SK-N-SH (cell line): Measurements from ENCODE around the gene PLCB1. TPM values are rescaled to one million over a fixed set of nuclear protein-coding genes. Genes with fewer than 3 reads are reported as not detected.

ENCODE experiments used
- CTCF ChIA-PET: fragments of 300-600, 350-600 bp; formaldehyde crosslinking; extraction: SDS; loops from one replicate; lab custom pipeline; 2021; lab: Yijun Ruan, JAX
- POLR2A ChIA-PET: fragments of 350-600 bp; sonication (Branson Sonifier 250); formaldehyde crosslinking; extraction: SDS; loops from one replicate; lab custom pipeline; 2020; ENCODE audit warnings: antibody characterized with exemption, inconsistent platforms; lab: Yijun Ruan, JAX
- DNase-seq: peaks from one replicate; pipeline ENCODE4 v3.0.0; 2012
- H2AFZ ChIP-seq: fragments of 200-600 bp; sonication (generic); 2 replicates; pipeline ENCODE4 v1.8.1; 2016; ENCODE audit warnings: antibody characterized with exemption, mild to moderate bottlenecking, low read depth
- H3F3A ChIP-seq: fragments of 200-600 bp; sonication (generic); replicated peaks from 2 replicates; pipeline ENCODE3; 2016; ENCODE audit warnings: antibody characterized with exemption, mild to moderate bottlenecking; ENCODE audit not compliant: insufficient read depth
- H3K27ac ChIP-seq, 2 experiments: fragments of 200-500 bp in 1 of 2; fragments of 200-600 bp in 1 of 2; sonication (Bioruptor generic) in 1 of 2; sonication (generic), shearing (Covaris generic) in 1 of 2; 2 replicates each; pipeline versions ENCODE4 v1.5.1 to v1.6.1; 2014 to 2016; ENCODE audit warnings: low read depth in 2 of 2, inconsistent platforms in 1 of 2, low read length in 1 of 2, mild to moderate bottlenecking in 1 of 2, mixed read lengths in 1 of 2
- H3K27me3 ChIP-seq: fragments of 200-600 bp; sonication (generic), shearing (Covaris generic); 2 replicates; pipeline ENCODE4 v1.6.1; 2016; ENCODE audit warnings: mixed run types; ENCODE audit not compliant: insufficient read depth
- H3K36me3 ChIP-seq, 2 experiments: fragments of 200-500 bp in 1 of 2; fragments of 200-600 bp in 1 of 2; sonication (Bioruptor generic) in 1 of 2; sonication (generic) in 1 of 2; replicated peaks in 1 of 2; 2 replicates each; pipeline versions ENCODE3 to v1.5.1; 2014 to 2016; ENCODE audit warnings: low read length in 1 of 2, mild to moderate bottlenecking in 1 of 2; ENCODE audit not compliant: insufficient read depth in 2 of 2, control insufficient read depth in 1 of 2
- H3K4me1 ChIP-seq, 2 experiments: fragments of 200-500 bp in 1 of 2; fragments of 200-600 bp in 1 of 2; sonication (Bioruptor generic) in 1 of 2; sonication (generic), shearing (Covaris generic) in 1 of 2; 2 replicates each; pipeline versions ENCODE4 v1.5.1 to v1.6.1; 2014 to 2016; ENCODE audit warnings: low read depth in 1 of 2, low read length in 1 of 2, mixed run types in 1 of 2; ENCODE audit not compliant: insufficient read depth in 2 of 2, control insufficient read depth in 1 of 2
- H3K4me2 ChIP-seq: fragments of 200-600 bp; sonication (generic), shearing (Covaris generic); 2 replicates; pipeline ENCODE4 v1.6.1; 2017; ENCODE audit warnings: mixed run types
- H3K4me3 ChIP-seq, 2 experiments: fragments of 200-500 bp in 1 of 2; fragments of 200-600 bp in 1 of 2; sonication (Bioruptor generic) in 1 of 2; sonication (generic), shearing (Covaris generic) in 1 of 2; 2 replicates each; pipeline versions ENCODE4 v1.5.1 to v1.8.1; 2014 to 2016; ENCODE audit warnings: low read depth in 2 of 2, inconsistent platforms in 1 of 2, low read length in 1 of 2, mild to moderate bottlenecking in 1 of 2, mixed read lengths in 1 of 2, moderate library complexity in 1 of 2
- H3K79me2 ChIP-seq: fragments of 200-600 bp; sonication (generic); 2 replicates; pipeline ENCODE4 v1.8.1; 2017; ENCODE audit warnings: mild to moderate bottlenecking; ENCODE audit not compliant: insufficient read depth
- H3K9ac ChIP-seq: fragments of 200-600 bp; sonication (generic); 2 replicates; pipeline ENCODE4 v1.6.1; 2017; ENCODE audit warnings: mixed run types
- H3K9me2 ChIP-seq: fragments of 200-600 bp; sonication (generic); 2 replicates; pipeline ENCODE4 v1.6.1; 2017; ENCODE audit warnings: mixed run types
- H3K9me3 ChIP-seq: fragments of 200-600 bp; sonication (generic); 2 replicates; pipeline ENCODE4 v1.6.1; 2017; ENCODE audit warnings: mixed run types, mild to moderate bottlenecking, moderate library complexity
- H4K20me1 ChIP-seq: fragments of 200-600 bp; sonication (generic); 2 replicates; pipeline ENCODE4 v1.6.1; 2017; ENCODE audit warnings: mild to moderate bottlenecking, mixed run types; ENCODE audit not compliant: insufficient read depth
- EZH2phosphoT487 ChIP-seq: fragments of 200-600 bp; sonication (generic); IDR thresholded peaks from 2 replicates; pipeline ENCODE4 v1.6.1; 2017; ENCODE audit warnings: low read depth, mixed run types, mild to moderate bottlenecking, antibody characterized with exemption, moderate library complexity, borderline replicate concordance
- GATA2 ChIP-seq: sonication (generic); formaldehyde crosslinking; IDR thresholded peaks from 2 replicates; pipeline ENCODE4 v1.5.0; 2020; ENCODE audit warnings: mild to moderate bottlenecking, missing genetic modification reagents
- JUND ChIP-seq: IDR thresholded peaks from 2 replicates; pipeline ENCODE4 v1.4.0; 2012
- MEF2A ChIP-seq: IDR thresholded peaks from 2 replicates; pipeline ENCODE4 v1.4.0; 2012; ENCODE audit warnings: low read depth, borderline replicate concordance
- MXI1 ChIP-seq: IDR thresholded peaks from 2 replicates; pipeline ENCODE4 v1.6.1; 2012; ENCODE audit warnings: mild to moderate bottlenecking, low read depth, low read length, improper control_type of control experiment
- NFIC ChIP-seq: IDR thresholded peaks from 2 replicates; pipeline ENCODE4 v1.4.0; 2012; ENCODE audit warnings: borderline replicate concordance
- NRF1 ChIP-seq: IDR thresholded peaks from 2 replicates; pipeline ENCODE4 v1.6.1; 2012; ENCODE audit warnings: low read depth, mild to moderate bottlenecking, low read length
- POLR2AphosphoS5 ChIP-seq: IDR thresholded peaks from 2 replicates; pipeline ENCODE4 v1.6.1; 2012; ENCODE audit warnings: low read depth, low read length
- RAD21 ChIP-seq: IDR thresholded peaks from 2 replicates; pipeline ENCODE4 v1.6.1; 2012; ENCODE audit warnings: mild to moderate bottlenecking, low read length
- RXRA ChIP-seq: IDR thresholded peaks from 2 replicates; pipeline ENCODE4 v1.4.0; 2012; ENCODE audit warnings: low read depth, mild to moderate bottlenecking, borderline replicate concordance
- SMC3 ChIP-seq: IDR thresholded peaks from 2 replicates; pipeline ENCODE4 v1.6.1; 2012; ENCODE audit warnings: low read depth, low read length, improper control_type of control experiment
- TAF1 ChIP-seq: IDR thresholded peaks from 2 replicates; pipeline ENCODE4 v1.6.1; 2012; ENCODE audit warnings: low read depth, mild to moderate bottlenecking, low read length, moderate library complexity, borderline replicate concordance
- TCF12 ChIP-seq: IDR thresholded peaks from 2 replicates; pipeline ENCODE4 v1.4.0; 2012
- TEAD4 ChIP-seq: IDR thresholded peaks from 2 replicates; pipeline ENCODE4 v1.4.0; 2012; ENCODE audit warnings: mild to moderate bottlenecking, borderline replicate concordance; ENCODE audit not compliant: insufficient read depth
- USF2 ChIP-seq: fragments of 150-350 bp; IDR thresholded peaks from 2 replicates; pipeline ENCODE4 v1.6.1; 2017; ENCODE audit warnings: antibody characterized with exemption, low read length, low read depth, borderline replicate concordance
- YY1 ChIP-seq: IDR thresholded peaks from 2 replicates; pipeline ENCODE4 v1.4.0; 2012; ENCODE audit warnings: low read depth, mild to moderate bottlenecking
- WGBS: methylation state at CpG from one replicate; pipeline ENCODE4 v1.1.6; 2017; ENCODE audit warnings: low lambda C conversion rate; 5-methylcytosine and 5-hydroxymethylcytosine counted together
- polyA plus RNA-seq, 3 experiments: library from polyadenylated mRNA; depleted of rRNA; stranded (reverse); fragments of >200 nt; gene quantifications; 2 replicates each; pipeline ENCODE4 v1.2.3, GENCODE V29; 2012
- TF ChIP-seq, protein P1 (sequence below): IDR thresholded peaks from 2 replicates; pipeline ENCODE4 v1.4.0; 2012; ENCODE audit warnings: low read depth, borderline replicate concordance

Gene PLCB1
- polyA plus RNA-seq, 1 of the 3 experiments (the other 2 are of a cell fraction): 10.5 TPM

DNA sequence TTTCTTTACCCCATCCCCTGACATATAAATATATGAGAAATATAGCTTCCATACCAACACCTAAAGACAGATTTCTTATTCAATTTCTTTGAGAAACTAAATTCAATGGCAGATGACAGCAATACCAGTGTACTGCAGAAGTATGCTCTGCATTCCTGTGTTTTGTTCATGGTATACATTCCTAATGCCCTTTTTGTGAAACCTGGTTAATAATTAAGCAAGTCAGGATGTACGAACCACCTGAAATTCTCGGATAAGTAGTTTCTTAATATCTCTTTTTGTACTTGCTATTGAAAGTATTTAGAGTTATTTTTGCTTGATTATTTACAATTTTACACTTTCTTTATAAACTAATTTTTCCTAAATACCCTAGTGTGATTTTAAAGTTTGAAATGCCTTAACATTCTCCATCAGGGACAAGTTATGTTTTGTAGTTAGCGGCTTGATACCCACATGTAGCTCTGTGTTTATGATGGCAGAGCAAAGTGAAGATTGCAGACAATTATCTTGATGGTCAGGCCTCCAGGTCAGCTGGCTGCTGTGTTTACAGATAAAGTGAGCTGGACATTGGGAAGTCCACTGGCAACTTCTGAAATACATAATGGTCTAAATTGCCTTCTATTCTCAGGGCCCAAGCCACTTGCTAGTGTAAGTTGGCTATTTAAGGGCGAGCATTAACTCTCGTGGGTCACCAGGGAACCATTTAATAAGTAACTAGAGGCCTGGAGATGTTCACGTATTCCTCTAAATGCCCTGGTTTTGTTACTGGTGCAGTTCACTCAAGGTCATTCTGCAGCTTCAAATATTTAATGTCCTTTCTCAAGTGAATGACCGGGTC, 58.2 kb downstream of the PLCB1 start:
- Histone ChIP-seq H3K9me2 (no peaks in the 10 kb centered on the region), H3K36me3 (peaks cover 7 to 14% of the 10 kb centered on the region in 2 experiments), H2AFZ (no peak overlapping the region), H3K9me3 (0 out of 2 replicates have a peak, but pooled peaks cover 5% of the 10 kb centered on the region), H3K27ac (no peak overlapping the region; a peak in 1 of 4 replicates), H3F3A (no peaks in the 10 kb centered on the region), H4K20me1 (no peaks in the 10 kb centered on the region), H3K79me2 (peaks cover 42% of the 10 kb centered on the region), H3K9ac (no peak overlapping the region), H3K4me1 (peaks cover 0 to 5% of the 10 kb centered on the region in 2 experiments; a peak in 2 of 4 replicates), H3K4me3 (no peak overlapping the region), H3K4me2 (no peak overlapping the region), H3K27me3 (no peaks in the 10 kb centered on the region)
- WGBS: 80% methylated on average over 7 of the region's 7 CpGs
- ChIA-PET CTCF (no interaction called here), POLR2A (no interaction called here)
- DNase-seq: peak; percentile 3
- TF ChIP-seq TEAD4 (no peak), JUND (no peak), SMC3 (no peak), POLR2AphosphoS5 (no peak), TAF1 (no peak), MEF2A (no peak), YY1 (no peak), NFIC (no peak), MXI1 (no peak), RAD21 (no peak), GATA2 (CRISPR knock-in tag) (no peak), RXRA (no peak), USF2 (no peak), NRF1 (no peak), TCF12 (no peak), EZH2phosphoT487 (no peak)
- TF ChIP-seq, protein P1, sequence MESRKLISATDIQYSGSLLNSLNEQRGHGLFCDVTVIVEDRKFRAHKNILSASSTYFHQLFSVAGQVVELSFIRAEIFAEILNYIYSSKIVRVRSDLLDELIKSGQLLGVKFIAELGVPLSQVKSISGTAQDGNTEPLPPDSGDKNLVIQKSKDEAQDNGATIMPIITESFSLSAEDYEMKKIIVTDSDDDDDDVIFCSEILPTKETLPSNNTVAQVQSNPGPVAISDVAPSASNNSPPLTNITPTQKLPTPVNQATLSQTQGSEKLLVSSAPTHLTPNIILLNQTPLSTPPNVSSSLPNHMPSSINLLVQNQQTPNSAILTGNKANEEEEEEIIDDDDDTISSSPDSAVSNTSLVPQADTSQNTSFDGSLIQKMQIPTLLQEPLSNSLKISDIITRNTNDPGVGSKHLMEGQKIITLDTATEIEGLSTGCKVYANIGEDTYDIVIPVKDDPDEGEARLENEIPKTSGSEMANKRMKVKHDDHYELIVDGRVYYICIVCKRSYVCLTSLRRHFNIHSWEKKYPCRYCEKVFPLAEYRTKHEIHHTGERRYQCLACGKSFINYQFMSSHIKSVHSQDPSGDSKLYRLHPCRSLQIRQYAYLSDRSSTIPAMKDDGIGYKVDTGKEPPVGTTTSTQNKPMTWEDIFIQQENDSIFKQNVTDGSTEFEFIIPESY: no peak
